ENCODE measurements around the gene AKR1D1.

The AKR1D1 gene

GRCh38 chr7:138125598-138126111 is 49.4 kb downstream of the AKR1D1 start:
- Histone ChIP-seq H3F3A (ENCODE audit: insufficient read depth, low read length) (no peaks in the 10 kb centered on the region), H3K4me2 (ENCODE audit: low read depth, low read length) (no peak overlapping the region), H3K36me3 (replicated peaks; ENCODE audit: insufficient read depth, low read length) (no peaks in the 10 kb centered on the region), H4K20me1 (ENCODE audit: insufficient read depth, low read length) (no peaks in the 10 kb centered on the region), H3K9me2 (replicated peaks; ENCODE audit: insufficient read depth, low read length) (no peaks in the 10 kb centered on the region), H2AFZ (ENCODE audit: low read length) (no peak overlapping the region), H3K9ac (ENCODE audit: low read length) (no peak overlapping the region), H3K4me1 (ENCODE audit: low read length) (no peaks in the 10 kb centered on the region), H3K79me2 (ENCODE audit: low read length) (no peaks in the 10 kb centered on the region), H3K4me3 (ENCODE audit: low read length) (no peak overlapping the region), H3K9me3 (replicated peaks; ENCODE audit: insufficient read depth, low read length) (no peaks in the 10 kb centered on the region), H3K27me3 (replicated peaks; ENCODE audit: insufficient read depth, low read length) (no peaks in the 10 kb centered on the region), H3K27ac (ENCODE audit: low read length) (no peak overlapping the region)
- no peak for DNase-seq
- TF ChIP-seq CTCF (IDR thresholded peaks at IDR 0.05; ENCODE audit: low read length) (no peak), EZH2phosphoT487 (IDR thresholded peaks at IDR 0.05; ENCODE audit: low read length) (no peak), EZH2 (optimal IDR thresholded peaks at IDR 0.05; ENCODE audit: low read depth, low read length) (no peak)

- no peak overlapping the region for H3K27ac ChIP-seq (ENCODE audit: low read length)
- DNase-seq, result no peak
- no peaks in the 10 kb centered on the region for H3K27me3 ChIP-seq (replicated peaks; ENCODE audit: insufficient read depth, low read length)
- no peaks in the 10 kb centered on the region for H3K9me3 ChIP-seq (replicated peaks; ENCODE audit: insufficient read depth, low read length)
- no peak overlapping the region for H2AFZ ChIP-seq (ENCODE audit: low read length)
- no peak overlapping the region for H3K4me3 ChIP-seq (ENCODE audit: low read length)
- H3F3A ChIP-seq (ENCODE audit: insufficient read depth, low read length), result no peaks in the 10 kb centered on the region
- H4K20me1 ChIP-seq (ENCODE audit: insufficient read depth, low read length), result no peaks in the 10 kb centered on the region
- H3K4me1 ChIP-seq (ENCODE audit: low read length), result no peaks in the 10 kb centered on the region
- no peaks in the 10 kb centered on the region for H3K36me3 ChIP-seq (replicated peaks; ENCODE audit: insufficient read depth, low read length)
- H3K79me2 ChIP-seq (ENCODE audit: low read length), result no peaks in the 10 kb centered on the region
- no peak for TF ChIP-seq EZH2 (optimal IDR thresholded peaks at IDR 0.05; ENCODE audit: low read depth, low read length)
- no peak for TF ChIP-seq CTCF (IDR thresholded peaks at IDR 0.05; ENCODE audit: low read length)
- TF ChIP-seq EZH2phosphoT487 (IDR thresholded peaks at IDR 0.05; ENCODE audit: low read length), result no peak
- H3K4me2 ChIP-seq (ENCODE audit: low read depth, low read length), result no peak overlapping the region
- no peaks in the 10 kb centered on the region for H3K9me2 ChIP-seq (replicated peaks; ENCODE audit: insufficient read depth, low read length)
- no peak overlapping the region for H3K9ac ChIP-seq (ENCODE audit: low read length)
Measured at GRCh38 chr7:138126928-138127327, 50.7 kb downstream of the AKR1D1 start.

- Histone ChIP-seq H3K4me3 (ENCODE audit: low read length) (no peak overlapping the region), H3K36me3 (replicated peaks; ENCODE audit: insufficient read depth, low read length) (no peaks in the 10 kb centered on the region), H3K9me2 (replicated peaks; ENCODE audit: insufficient read depth, low read length) (no peaks in the 10 kb centered on the region), H3K4me1 (ENCODE audit: low read length) (no peaks in the 10 kb centered on the region), H3K27ac (ENCODE audit: low read length) (no peak overlapping the region), H3F3A (ENCODE audit: insufficient read depth, low read length) (no peaks in the 10 kb centered on the region), H3K9me3 (replicated peaks; ENCODE audit: insufficient read depth, low read length) (no peaks in the 10 kb centered on the region), H3K4me2 (ENCODE audit: low read depth, low read length) (no peak overlapping the region), H2AFZ (ENCODE audit: low read length) (no peak overlapping the region), H3K27me3 (replicated peaks; ENCODE audit: insufficient read depth, low read length) (no peaks in the 10 kb centered on the region), H4K20me1 (ENCODE audit: insufficient read depth, low read length) (no peaks in the 10 kb centered on the region), H3K79me2 (ENCODE audit: low read length) (no peaks in the 10 kb centered on the region), H3K9ac (ENCODE audit: low read length) (no peak overlapping the region)
- TF ChIP-seq EZH2phosphoT487 (IDR thresholded peaks at IDR 0.05; ENCODE audit: low read length) (no peak), CTCF (IDR thresholded peaks at IDR 0.05; ENCODE audit: low read length) (no peak), EZH2 (optimal IDR thresholded peaks at IDR 0.05; ENCODE audit: low read depth, low read length) (no peak)
- no peak for DNase-seq
Measured at GRCh38 chr7:138127996-138128395, 51.7 kb downstream of the AKR1D1 start.
